Right lobe of liver (tissue), 6 donors: ENCODE measurements around the gene CLPTM1L. TPM values are rescaled to one million over a fixed set of nuclear protein-coding genes. Genes with fewer than 3 reads are reported as not detected.
"Not testable (repeated sequence)": the region's sequence is repeated elsewhere in the genome, so short reads cannot be mapped to it uniquely, and the experiment has no call there.

Experiments
- ATAC-seq, 4 donors: fragments of 200-7000 bp; cut with Tn5 transposase; one replicate each; pipeline ENCODE4 v1.9.1; 2020; ENCODE audit warnings: mild to moderate bottlenecking in 4 of 4, moderate library complexity in 4 of 4
- DNase-seq, 3 donors: peaks; one replicate each; pipeline ENCODE4 v3.0.0-alpha.2; 2020
- H3K27ac ChIP-seq, 3 donors: fragments of 200-600 bp; one replicate each; pipeline ENCODE4 v1.8.0; 2022
- H3K27me3 ChIP-seq, 2 donors: fragments of 200-600 bp; one replicate each; pipeline ENCODE4 v1.8.0; 2022
- H3K36me3 ChIP-seq, 4 donors: fragments of 200-600 bp; sonication (generic) in 1 of 4; one replicate each; pipeline versions ENCODE4 v1.5.1 to v1.8.0; 2017 to 2022; ENCODE audit warnings: control low read depth in 1 of 4
- H3K4me1 ChIP-seq, 4 donors: fragments of 200-600 bp; sonication (generic) in 1 of 4; one replicate each; pipeline versions ENCODE4 v1.5.1 to v1.8.0; 2017 to 2022; ENCODE audit warnings: control low read depth in 1 of 4
- H3K4me3 ChIP-seq, 3 donors: fragments of 200-600 bp; one replicate each; pipeline ENCODE4 v1.8.0; 2022
- H3K9me3 ChIP-seq, 4 donors: fragments of 200-600 bp; sonication (generic) in 1 of 4; one replicate each; pipeline versions ENCODE4 v1.5.1 to v1.8.0; 2017 to 2022; ENCODE audit warnings: control low read depth in 1 of 4
- POLR2A ChIP-seq: fragments of 450-650 bp; IDR thresholded peaks from one replicate; pipeline ENCODE4 v1.6.1; 2017; ENCODE audit warnings: antibody characterized with exemption, mild to moderate bottlenecking
- WGBS: methylation state at CpG from one replicate; pipeline ENCODE4 v1.1.6; 2018; ENCODE audit warnings: low coverage, low lambda C conversion rate; ENCODE audit not compliant: insufficient coverage; ENCODE audit errors: missing lambda C conversion rate; 5-methylcytosine and 5-hydroxymethylcytosine counted together
- intact Hi-C, 2 donors: fragments of 100-400 bp; cut with DNase I; formaldehyde crosslinking; loops; one replicate each; pipeline versions ENCODE4 v1.11.2 to v1.14.1; 2022
- total RNA-seq, 6 experiments: library from RNA; depleted of rRNA in 2 of 6; stranded (reverse); fragments of >200 nt in 2 of 6; fragmentation: NEBNext Ultra II Directional in 3 of 6; extraction: Animal tissue kit (Norgen Biotek cat#: 25700) in 3 of 6; gene quantifications; one replicate each; pipeline versions ENCODE4 v1.1.0 to v1.2.4, GENCODE V29; 2016 to 2023
- TF ChIP-seq, protein P1 (sequence below), 4 donors: fragments of 200-600 bp in 3 of 4; fragments of 450-650 bp in 1 of 4; IDR thresholded peaks; one replicate each; pipeline versions ENCODE4 v1.5.1 to v1.8.0; 2016 to 2022; ENCODE audit warnings: antibody characterized with exemption in 4 of 4, mild to moderate bottlenecking in 2 of 4
- donor health status: DM: no; HTN: yes; CAD: no.
- donor health status: DM: no; HTN: no; CAD: no.
- donor health status: DM: no; HTN: no; CAD: no.
- donor health status: DM: no; HTN: yes; CAD: no.
- donor health status: DM: no; HTN: yes; CAD: no.

Gene CLPTM1L
- total RNA-seq, 6 experiments from 2014 or later = 63.8 to 155 (median 128) TPM

DNA sequence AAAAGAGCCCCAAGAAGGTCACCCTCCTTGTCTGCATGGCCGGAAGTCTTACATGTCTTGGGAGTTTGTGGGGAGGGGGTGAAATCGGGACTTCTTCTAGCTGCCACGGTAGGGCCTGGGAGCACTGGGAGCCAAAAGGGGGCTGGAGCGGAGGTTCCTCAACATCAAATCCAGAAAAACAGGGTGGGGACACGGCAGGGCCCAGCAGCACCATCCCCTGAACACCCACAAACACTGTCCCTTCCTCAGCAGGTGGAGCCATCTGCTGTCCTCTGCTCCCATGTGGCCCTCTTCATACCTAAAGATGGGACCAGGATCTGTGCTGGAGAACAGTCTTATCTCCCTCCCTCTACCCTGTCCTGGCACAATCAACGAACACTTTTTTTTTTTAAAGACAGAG lies 52.8 kb downstream of the CLPTM1L start:
- Histone ChIP-seq H3K27me3 (peaks cover 0 to 5% of the 10 kb centered on the region in 2 donors), H3K9me3 (no peaks in the 10 kb centered on the region), H3K36me3 (no peaks in the 10 kb centered on the region), H3K4me1 (peaks cover 0 to 6% (median 0%) of the 10 kb centered on the region in 4 donors), H3K4me3 (no peak overlapping the region), H3K27ac (no peak overlapping the region)
- 59% methylated on average over 2 of the region's 6 CpGs for WGBS
- peak in 2 of 4 donors; percentile 25 to 31 for ATAC-seq
- DNase-seq = peak in 1 of 3 donors; percentile 28
- no peak for TF ChIP-seq POLR2A
- TF ChIP-seq, protein P1, sequence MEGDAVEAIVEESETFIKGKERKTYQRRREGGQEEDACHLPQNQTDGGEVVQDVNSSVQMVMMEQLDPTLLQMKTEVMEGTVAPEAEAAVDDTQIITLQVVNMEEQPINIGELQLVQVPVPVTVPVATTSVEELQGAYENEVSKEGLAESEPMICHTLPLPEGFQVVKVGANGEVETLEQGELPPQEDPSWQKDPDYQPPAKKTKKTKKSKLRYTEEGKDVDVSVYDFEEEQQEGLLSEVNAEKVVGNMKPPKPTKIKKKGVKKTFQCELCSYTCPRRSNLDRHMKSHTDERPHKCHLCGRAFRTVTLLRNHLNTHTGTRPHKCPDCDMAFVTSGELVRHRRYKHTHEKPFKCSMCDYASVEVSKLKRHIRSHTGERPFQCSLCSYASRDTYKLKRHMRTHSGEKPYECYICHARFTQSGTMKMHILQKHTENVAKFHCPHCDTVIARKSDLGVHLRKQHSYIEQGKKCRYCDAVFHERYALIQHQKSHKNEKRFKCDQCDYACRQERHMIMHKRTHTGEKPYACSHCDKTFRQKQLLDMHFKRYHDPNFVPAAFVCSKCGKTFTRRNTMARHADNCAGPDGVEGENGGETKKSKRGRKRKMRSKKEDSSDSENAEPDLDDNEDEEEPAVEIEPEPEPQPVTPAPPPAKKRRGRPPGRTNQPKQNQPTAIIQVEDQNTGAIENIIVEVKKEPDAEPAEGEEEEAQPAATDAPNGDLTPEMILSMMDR (IDR thresholded peaks at IDR 0.05) = no peak
- intact Hi-C loops = no loop called here

DNA sequence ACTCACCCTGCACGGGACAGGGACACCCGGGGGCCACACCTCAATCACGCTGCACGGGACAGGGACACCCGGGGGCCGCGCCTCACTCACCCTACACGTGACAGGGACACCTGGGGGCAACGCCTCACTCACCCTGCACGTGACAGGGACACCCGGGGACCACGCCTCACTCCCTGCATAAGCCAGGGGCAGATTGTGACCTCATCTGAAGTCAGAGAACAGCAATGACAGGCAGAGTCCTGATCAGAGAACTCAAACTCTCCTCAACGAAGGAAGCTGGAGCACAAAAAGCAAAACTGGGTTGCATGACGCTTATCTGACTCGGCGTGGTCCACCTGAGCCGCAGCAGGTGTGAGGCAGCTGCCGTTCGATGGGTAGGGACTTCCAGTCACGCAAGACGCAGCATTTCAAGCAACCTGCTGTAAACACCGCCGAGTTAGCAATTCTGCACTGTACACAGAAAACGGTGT lies 53.3 kb downstream of the CLPTM1L start:
- 62% methylated on average over 5 of the region's 24 CpGs for WGBS
- H3K27ac ChIP-seq = no peak overlapping the region
- no peak overlapping the region for H3K4me3 ChIP-seq
- intact Hi-C loops = no loop called here
- H3K9me3 ChIP-seq = no peaks in the 10 kb centered on the region
- H3K27me3 ChIP-seq = peaks cover 0 to 5% of the 10 kb centered on the region in 2 donors
- peak in 1 of 3 donors; percentile 23 for DNase-seq
- no peak for ATAC-seq
- H3K36me3 ChIP-seq = no peaks in the 10 kb centered on the region
- TF ChIP-seq, protein P1 (IDR thresholded peaks at IDR 0.05) = no peak
- TF ChIP-seq POLR2A = no peak
- H3K4me1 ChIP-seq = peaks cover 0 to 6% (median 0%) of the 10 kb centered on the region in 4 donors

DNA sequence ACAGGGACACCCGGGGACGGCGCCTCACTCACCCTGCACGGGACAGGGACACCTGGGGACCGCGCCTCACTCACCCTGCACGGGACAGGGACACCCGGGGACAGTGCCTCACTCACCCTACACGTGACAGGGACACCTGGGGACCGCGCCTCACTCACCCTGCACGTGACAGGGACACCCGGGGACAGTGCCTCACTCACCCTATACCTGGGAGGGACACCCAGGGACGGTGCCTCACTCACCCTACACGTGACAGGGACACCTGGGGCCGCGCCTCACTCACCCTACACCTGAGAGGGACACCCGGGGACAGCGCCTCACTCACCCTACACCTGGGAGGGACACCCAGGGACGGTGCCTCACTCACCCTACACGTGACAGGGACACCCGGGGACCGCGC lies 53.9 kb downstream of the CLPTM1L start:
- H3K27me3 ChIP-seq, H3K4me1 ChIP-seq, H3K4me3 ChIP-seq, intact Hi-C loops, H3K9me3 ChIP-seq, H3K36me3 ChIP-seq, ATAC-seq, H3K27ac ChIP-seq: not testable (repeated sequence)
- DNase-seq = peak in 1 of 3 donors; percentile 9
- WGBS = 78% methylated on average over 13 of the region's 24 CpGs

DNA sequence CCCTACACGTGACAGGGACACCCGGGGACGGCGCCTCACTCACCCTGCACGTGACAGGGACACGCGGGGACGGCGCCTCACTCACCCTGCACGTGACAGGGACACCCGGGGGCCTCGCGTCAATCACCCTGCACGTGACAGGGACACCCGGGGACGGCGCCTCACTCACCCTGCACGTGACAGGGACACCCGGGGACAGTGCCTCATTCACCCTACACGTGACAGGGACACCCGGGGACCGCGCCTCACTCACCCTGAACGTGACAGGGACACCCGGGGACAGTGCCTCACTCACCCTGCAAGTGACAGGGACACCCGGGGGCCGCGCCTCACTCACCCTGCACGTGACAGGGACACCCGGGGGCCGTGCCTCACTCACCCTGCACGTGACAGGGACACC lies 55.3 kb downstream of the CLPTM1L start:
- DNase-seq, H3K27me3 ChIP-seq, H3K27ac ChIP-seq, H3K4me3 ChIP-seq, intact Hi-C loops, H3K36me3 ChIP-seq, H3K9me3 ChIP-seq, ATAC-seq, H3K4me1 ChIP-seq: not testable (repeated sequence)
- WGBS = 80% methylated on average over 1 of the region's 32 CpGs

DNA sequence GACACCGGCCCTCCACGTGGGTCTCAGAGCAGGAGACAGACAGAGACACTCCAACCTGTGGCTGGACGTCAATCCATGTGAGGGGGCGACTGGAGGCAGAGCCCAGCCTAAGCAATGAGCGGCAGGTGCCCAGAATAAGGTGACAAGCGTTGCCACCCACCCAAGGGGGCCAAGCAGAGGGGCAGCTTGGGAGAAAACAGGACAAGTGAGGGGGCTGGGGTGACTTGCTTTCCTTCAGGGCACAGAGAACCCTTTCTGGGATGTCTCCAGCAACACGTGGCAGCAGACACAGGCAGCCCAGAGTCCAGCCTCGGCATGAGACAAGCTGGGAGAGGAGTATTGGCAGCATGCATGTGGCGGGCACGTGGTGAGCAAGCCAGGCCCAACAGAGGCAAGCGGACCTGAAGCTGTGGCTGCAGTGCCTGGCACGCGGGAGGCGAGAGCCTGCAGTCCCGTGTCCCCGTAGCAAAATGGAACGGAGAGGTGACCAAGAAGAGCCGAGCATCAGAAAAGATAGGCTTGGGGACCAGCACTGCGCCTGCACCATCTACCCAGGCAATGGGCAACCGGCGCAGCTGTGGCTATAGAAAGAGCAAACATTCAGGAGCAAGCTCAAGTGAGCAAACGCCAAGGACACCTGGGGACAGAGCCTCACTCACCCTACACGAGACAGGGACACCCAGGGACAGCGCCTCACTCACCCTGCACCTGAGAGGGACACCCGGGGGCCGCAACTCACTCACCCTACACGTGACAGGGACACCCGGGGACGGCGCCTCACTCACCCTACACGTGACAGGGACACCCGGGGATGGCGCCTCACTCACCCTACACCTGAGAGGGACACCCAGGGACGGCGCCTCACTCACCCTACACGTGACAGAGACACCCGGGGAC lies 56.2 kb downstream of the CLPTM1L start:
- Histone ChIP-seq H3K27me3 (no peaks in the 10 kb centered on the region), H3K9me3 (no peaks in the 10 kb centered on the region), H3K36me3 (no peaks in the 10 kb centered on the region), H3K4me1 (no peaks in the 10 kb centered on the region), H3K4me3 (no peak overlapping the region), H3K27ac (no peak overlapping the region)
- no peak for TF ChIP-seq POLR2A
- TF ChIP-seq, protein P1 (IDR thresholded peaks at IDR 0.05) = no peak
- WGBS = 91% methylated on average over 28 of the region's 37 CpGs
- intact Hi-C loops = no loop called here
- DNase-seq (peak in 1 of 3 donors; percentile 35), ATAC-seq (no peak)
